ENCODE results near the gene KLF7. TPM values are rescaled to one million over a fixed set of nuclear protein-coding genes. Genes with fewer than 3 reads are reported as not detected.

The KLF7 gene
- total RNA-seq, 1 experiment from 2014 or later, result 6.2 TPM

- DNase-seq (ENCODE audit: low read depth, low spot score), result no peak
- in situ Hi-C loops (cut with HindIII; ENCODE audit: low pct_unique_long_range_greater_than_20kb, low sequenced_read_pairs), result no loop called here
Measured at GRCh38 chr2:207117668-207118067, 48.1 kb downstream of the KLF7 start.

- no peak for DNase-seq (ENCODE audit: low read depth, low spot score)
- in situ Hi-C loops (cut with HindIII; ENCODE audit: low pct_unique_long_range_greater_than_20kb, low sequenced_read_pairs), result no loop called here
Measured at GRCh38 chr2:207115715-207116364, 49.9 kb downstream of the KLF7 start.

GRCh38 chr2:207113414-207113813 lies 52.3 kb downstream of the KLF7 start:
- DNase-seq (ENCODE audit: low read depth, low spot score), result no peak
- in situ Hi-C loops (cut with HindIII; ENCODE audit: low pct_unique_long_range_greater_than_20kb, low sequenced_read_pairs), result no loop called here

- DNase-seq (ENCODE audit: low read depth, low spot score), result no peak
- in situ Hi-C loops (cut with HindIII; ENCODE audit: low pct_unique_long_range_greater_than_20kb, low sequenced_read_pairs), result no loop called here
Measured at GRCh38 chr2:207112785-207113184, 53.0 kb downstream of the KLF7 start.

GRCh38 chr2:207112383-207112782 lies 53.4 kb downstream of the KLF7 start:
- in situ Hi-C loops (cut with HindIII; ENCODE audit: low pct_unique_long_range_greater_than_20kb, low sequenced_read_pairs), result no loop called here
- DNase-seq (ENCODE audit: low read depth, low spot score), result no peak

GRCh38 chr2:207111757-207112156 lies 54.0 kb downstream of the KLF7 start:
- in situ Hi-C loops (cut with HindIII; ENCODE audit: low pct_unique_long_range_greater_than_20kb, low sequenced_read_pairs), result no loop called here
- DNase-seq (ENCODE audit: low read depth, low spot score), result no peak

- in situ Hi-C loops (cut with HindIII; ENCODE audit: low pct_unique_long_range_greater_than_20kb, low sequenced_read_pairs), result no loop called here
- no peak for DNase-seq (ENCODE audit: low read depth, low spot score)
Measured at GRCh38 chr2:207110715-207111114, 55.0 kb downstream of the KLF7 start.

- in situ Hi-C loops (cut with HindIII; ENCODE audit: low pct_unique_long_range_greater_than_20kb, low sequenced_read_pairs), result no loop called here
- DNase-seq (ENCODE audit: low read depth, low spot score), result no peak
Measured at GRCh38 chr2:207110310-207110709, 55.4 kb downstream of the KLF7 start.

- in situ Hi-C loops (cut with HindIII; ENCODE audit: low pct_unique_long_range_greater_than_20kb, low sequenced_read_pairs), result no loop called here
- no peak for DNase-seq (ENCODE audit: low read depth, low spot score)
Measured at GRCh38 chr2:207109768-207110167, 56.0 kb downstream of the KLF7 start.

GRCh38 chr2:207108440-207108839 lies 57.3 kb downstream of the KLF7 start:
- DNase-seq (ENCODE audit: low read depth, low spot score), result no peak
- in situ Hi-C loops (cut with HindIII; ENCODE audit: low pct_unique_long_range_greater_than_20kb, low sequenced_read_pairs), result no loop called here

GRCh38 chr2:207107551-207107950 lies 58.2 kb downstream of the KLF7 start:
- in situ Hi-C loops (cut with HindIII; ENCODE audit: low pct_unique_long_range_greater_than_20kb, low sequenced_read_pairs), result no loop called here
- DNase-seq (ENCODE audit: low read depth, low spot score), result no peak

GRCh38 chr2:207107131-207107530 lies 58.6 kb downstream of the KLF7 start:
- in situ Hi-C loops (cut with HindIII; ENCODE audit: low pct_unique_long_range_greater_than_20kb, low sequenced_read_pairs), result no loop called here

GRCh38 chr2:207103132-207103531 lies 62.6 kb downstream of the KLF7 start:
- in situ Hi-C loops (cut with HindIII; ENCODE audit: low pct_unique_long_range_greater_than_20kb, low sequenced_read_pairs), result no loop called here

More at GRCh38 chr2:207107131-207107530, 58.6 kb downstream of the KLF7 start:
- DNase-seq (ENCODE audit: low read depth, low spot score), result no peak

GRCh38 chr2:207101984-207102383 lies 63.8 kb downstream of the KLF7 start:
- in situ Hi-C loops (cut with HindIII; ENCODE audit: low pct_unique_long_range_greater_than_20kb, low sequenced_read_pairs), result no loop called here
- DNase-seq (ENCODE audit: low read depth, low spot score), result no peak

More at GRCh38 chr2:207103132-207103531, 62.6 kb downstream of the KLF7 start:
- DNase-seq (ENCODE audit: low read depth, low spot score), result no peak

GRCh38 chr2:207097278-207097677 lies 68.5 kb downstream of the KLF7 start:
- in situ Hi-C loops (cut with HindIII; ENCODE audit: low pct_unique_long_range_greater_than_20kb, low sequenced_read_pairs), result no loop called here
- DNase-seq (ENCODE audit: low read depth, low spot score), result no peak

GRCh38 chr2:207095963-207096362 lies 69.8 kb downstream of the KLF7 start:
- no peak for DNase-seq (ENCODE audit: low read depth, low spot score)

GRCh38 chr2:207093234-207093633 lies 72.5 kb downstream of the KLF7 start:
- in situ Hi-C loops (cut with HindIII; ENCODE audit: low pct_unique_long_range_greater_than_20kb, low sequenced_read_pairs), result no loop called here

More at GRCh38 chr2:207095963-207096362, 69.8 kb downstream of the KLF7 start:
- in situ Hi-C loops (cut with HindIII; ENCODE audit: low pct_unique_long_range_greater_than_20kb, low sequenced_read_pairs), result no loop called here

GRCh38 chr2:207092818-207093217 lies 72.9 kb downstream of the KLF7 start:
- in situ Hi-C loops (cut with HindIII; ENCODE audit: low pct_unique_long_range_greater_than_20kb, low sequenced_read_pairs), result no loop called here
- no peak for DNase-seq (ENCODE audit: low read depth, low spot score)

More at GRCh38 chr2:207093234-207093633, 72.5 kb downstream of the KLF7 start:
- no peak for DNase-seq (ENCODE audit: low read depth, low spot score)

- in situ Hi-C loops (cut with HindIII; ENCODE audit: low pct_unique_long_range_greater_than_20kb, low sequenced_read_pairs), result no loop called here
- DNase-seq (ENCODE audit: low read depth, low spot score), result no peak
Measured at GRCh38 chr2:207091928-207092327, 73.8 kb downstream of the KLF7 start.

GRCh38 chr2:207091176-207091575 lies 74.6 kb downstream of the KLF7 start:
- in situ Hi-C loops (cut with HindIII; ENCODE audit: low pct_unique_long_range_greater_than_20kb, low sequenced_read_pairs), result no loop called here

More at GRCh38 chr2:207091176-207091575, 74.6 kb downstream of the KLF7 start:
- no peak for DNase-seq (ENCODE audit: low read depth, low spot score)

Data from SK-MEL-5 (cell line).